ENCODE data around the gene LENG1.

Gene LENG1

GRCh38 chr19:54180691-54181091 lies 21.2 kb upstream of the LENG1 start:
- no peak for TF ChIP-seq CTCF (IDR thresholded peaks at IDR 0.05; ENCODE audit: control insufficient read depth, insufficient read depth, low read depth, low read length, missing control alignments)
- no peak overlapping the region for H3K4me3 ChIP-seq (ENCODE audit: control insufficient read depth, low read depth, low read length)
- no peak for DNase-seq (ENCODE audit: low read depth)

- H3K4me3 ChIP-seq (ENCODE audit: control insufficient read depth, low read depth, low read length) = no peak overlapping the region
- TF ChIP-seq CTCF (IDR thresholded peaks at IDR 0.05; ENCODE audit: control insufficient read depth, insufficient read depth, low read depth, low read length, missing control alignments) = peak; percentile 14
- no peak for DNase-seq (ENCODE audit: low read depth)
These were observed 20.5 kb upstream of the LENG1 start for GRCh38 chr19:54179921-54180461.

- no peak for DNase-seq (ENCODE audit: low read depth)
- no peak overlapping the region for H3K4me3 ChIP-seq (ENCODE audit: control insufficient read depth, low read depth, low read length)
- TF ChIP-seq CTCF (IDR thresholded peaks at IDR 0.05; ENCODE audit: control insufficient read depth, insufficient read depth, low read depth, low read length, missing control alignments) = no peak
These were observed 19.8 kb upstream of the LENG1 start for GRCh38 chr19:54179262-54179852.

GRCh38 chr19:54178581-54179261 lies 19.2 kb upstream of the LENG1 start:
- no peak for TF ChIP-seq CTCF (IDR thresholded peaks at IDR 0.05; ENCODE audit: control insufficient read depth, insufficient read depth, low read depth, low read length, missing control alignments)
- DNase-seq (ENCODE audit: low read depth) = no peak
- H3K4me3 ChIP-seq (ENCODE audit: control insufficient read depth, low read depth, low read length) = no peak overlapping the region

- H3K4me3 ChIP-seq (ENCODE audit: control insufficient read depth, low read depth, low read length) = no peak overlapping the region
- no peak for TF ChIP-seq CTCF (IDR thresholded peaks at IDR 0.05; ENCODE audit: control insufficient read depth, insufficient read depth, low read depth, low read length, missing control alignments)
- no peak for DNase-seq (ENCODE audit: low read depth)
These were observed 14.7 kb upstream of the LENG1 start for GRCh38 chr19:54173951-54174834.

GRCh38 chr19:54173359-54173699 lies 13.8 kb upstream of the LENG1 start:
- TF ChIP-seq CTCF (IDR thresholded peaks at IDR 0.05; ENCODE audit: control insufficient read depth, insufficient read depth, low read depth, low read length, missing control alignments) = no peak
- no peak for DNase-seq (ENCODE audit: low read depth)
- no peak overlapping the region for H3K4me3 ChIP-seq (ENCODE audit: control insufficient read depth, low read depth, low read length)
